ENCODE data around the gene MSRB3. TPM values are rescaled to one million over a fixed set of nuclear protein-coding genes. Genes with fewer than 3 reads are reported as not detected.
A peak's percentile ranks its signal among the peaks of the same experiment; 100 is the strongest.
"Not testable (repeated sequence)": the region's sequence is repeated elsewhere in the genome, so short reads cannot be mapped to it uniquely, and the experiment has no call there.

The MSRB3 gene
- total RNA-seq, 1 donor from 2014 or later: 1.1 TPM

DNA sequence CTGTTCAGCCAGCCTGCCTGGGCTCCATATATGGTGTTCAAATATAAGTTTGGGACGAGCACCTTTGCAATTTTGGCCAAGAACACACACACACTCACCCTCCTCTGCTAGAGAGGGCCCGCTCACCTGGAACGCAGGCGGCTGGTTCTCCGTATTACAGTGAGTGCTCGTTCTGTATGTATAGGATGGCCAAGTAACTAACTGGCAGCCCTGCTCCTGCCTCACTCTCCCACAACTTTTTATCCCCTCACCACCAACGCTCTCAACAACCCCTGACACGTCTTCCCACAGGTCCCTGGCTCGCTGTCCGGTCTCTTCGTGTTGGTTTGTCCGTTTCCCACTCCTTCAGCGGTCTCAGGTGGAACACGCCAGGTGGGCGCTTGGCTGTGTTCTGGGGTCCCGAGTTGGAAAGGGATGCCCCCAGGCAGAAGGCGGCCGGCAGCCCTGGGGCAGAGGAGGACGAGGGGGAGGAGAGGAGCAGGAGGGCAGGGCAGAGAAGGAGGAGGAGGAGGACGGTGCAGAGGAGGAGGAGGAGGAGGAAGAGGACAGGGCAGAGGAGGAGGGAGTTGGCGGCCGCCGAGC lies 398 bp upstream of the MSRB3 start:
- H3K4me3 Mint-ChIP-seq (ENCODE audit: low read depth): peak overlapping the region; percentile 69
- no peak for DNase-seq (ENCODE audit: low spot score, unreplicated experiment)
- H3K36me3 Mint-ChIP-seq (ENCODE audit: insufficient read depth): no peaks in the 10 kb centered on the region
- H3K27me3 Mint-ChIP-seq: peaks cover 56% of the 10 kb centered on the region
- peaks cover 2% of the 10 kb centered on the region for H3K4me1 Mint-ChIP-seq (ENCODE audit: low read depth)
- no peak overlapping the region for H3K27ac Mint-ChIP-seq
- TF ChIP-seq, protein P1, sequence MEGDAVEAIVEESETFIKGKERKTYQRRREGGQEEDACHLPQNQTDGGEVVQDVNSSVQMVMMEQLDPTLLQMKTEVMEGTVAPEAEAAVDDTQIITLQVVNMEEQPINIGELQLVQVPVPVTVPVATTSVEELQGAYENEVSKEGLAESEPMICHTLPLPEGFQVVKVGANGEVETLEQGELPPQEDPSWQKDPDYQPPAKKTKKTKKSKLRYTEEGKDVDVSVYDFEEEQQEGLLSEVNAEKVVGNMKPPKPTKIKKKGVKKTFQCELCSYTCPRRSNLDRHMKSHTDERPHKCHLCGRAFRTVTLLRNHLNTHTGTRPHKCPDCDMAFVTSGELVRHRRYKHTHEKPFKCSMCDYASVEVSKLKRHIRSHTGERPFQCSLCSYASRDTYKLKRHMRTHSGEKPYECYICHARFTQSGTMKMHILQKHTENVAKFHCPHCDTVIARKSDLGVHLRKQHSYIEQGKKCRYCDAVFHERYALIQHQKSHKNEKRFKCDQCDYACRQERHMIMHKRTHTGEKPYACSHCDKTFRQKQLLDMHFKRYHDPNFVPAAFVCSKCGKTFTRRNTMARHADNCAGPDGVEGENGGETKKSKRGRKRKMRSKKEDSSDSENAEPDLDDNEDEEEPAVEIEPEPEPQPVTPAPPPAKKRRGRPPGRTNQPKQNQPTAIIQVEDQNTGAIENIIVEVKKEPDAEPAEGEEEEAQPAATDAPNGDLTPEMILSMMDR (IDR thresholded peaks at IDR 0.05; ENCODE audit: unreplicated experiment): no peak
- H3K9me3 Mint-ChIP-seq (ENCODE audit: low read depth): no peaks in the 10 kb centered on the region

DNA sequence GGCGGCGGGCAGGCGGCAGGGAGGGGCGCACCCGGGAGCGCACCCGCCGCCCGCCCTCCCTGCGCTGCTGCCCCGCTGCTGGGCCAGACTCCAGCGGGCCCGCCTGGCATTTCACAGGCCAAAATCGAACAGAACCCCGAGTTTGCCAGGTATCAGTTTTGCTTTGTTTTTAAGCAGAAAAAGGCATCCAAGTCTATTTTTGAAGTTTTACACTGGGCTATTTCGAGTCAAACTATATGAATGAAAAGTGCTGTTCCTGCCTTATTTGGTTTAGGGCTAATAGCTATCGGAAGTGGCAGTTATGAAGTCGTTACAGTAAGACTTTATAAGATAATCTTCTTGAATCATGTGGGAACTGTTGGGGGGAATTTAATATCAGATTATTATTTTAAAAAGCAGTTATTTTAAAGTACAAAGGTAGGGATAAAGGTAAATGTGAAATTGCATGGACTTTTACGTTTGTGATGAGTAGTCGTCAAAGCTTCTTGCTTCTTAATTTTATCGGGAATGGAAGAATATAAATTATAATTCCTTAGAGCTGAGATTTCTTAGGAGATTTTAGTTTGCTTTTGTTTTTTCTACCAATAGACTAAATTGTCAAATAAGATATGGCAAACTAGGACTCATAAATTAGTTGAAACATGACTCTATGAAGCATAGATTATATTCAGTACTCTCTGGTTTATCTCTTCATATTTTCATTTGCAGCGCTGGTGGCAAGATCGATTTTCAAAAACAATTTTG lies 1.1 kb downstream of the MSRB3 start:
- Mint-ChIP-seq H3K27ac (no peak overlapping the region), H3K36me3 (ENCODE audit: insufficient read depth) (no peaks in the 10 kb centered on the region), H3K4me3 (ENCODE audit: low read depth) (peak overlapping the region; percentile 61), H3K4me1 (ENCODE audit: low read depth) (peaks cover 2% of the 10 kb centered on the region), H3K9me3 (ENCODE audit: low read depth) (no peaks in the 10 kb centered on the region), H3K27me3 (peaks cover 55% of the 10 kb centered on the region)
- DNase-seq (ENCODE audit: low spot score, unreplicated experiment): no peak
- TF ChIP-seq, protein P1 (IDR thresholded peaks at IDR 0.05; ENCODE audit: unreplicated experiment): no peak

DNA sequence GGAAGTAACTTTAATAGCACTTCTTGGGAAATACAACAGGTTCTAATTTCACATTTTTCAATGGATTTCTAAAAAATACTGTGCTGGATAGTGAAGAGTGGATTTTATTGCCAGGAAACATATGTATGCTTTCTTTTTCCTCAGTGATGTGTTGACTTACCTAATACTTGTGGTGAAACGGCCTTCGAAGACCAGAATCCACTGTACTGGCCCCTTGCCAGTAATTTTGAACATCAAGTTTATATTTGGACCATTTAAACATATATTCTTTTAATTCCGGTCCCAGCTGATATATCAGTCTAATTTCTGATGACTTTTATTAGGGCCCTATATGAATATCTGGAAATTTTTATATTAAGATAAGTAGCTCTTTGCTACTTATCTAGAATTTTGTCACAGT lies 1.8 kb downstream of the MSRB3 start:
- H3K9me3 Mint-ChIP-seq (ENCODE audit: low read depth): no peaks in the 10 kb centered on the region
- peaks cover 51% of the 10 kb centered on the region for H3K27me3 Mint-ChIP-seq
- H3K36me3 Mint-ChIP-seq (ENCODE audit: insufficient read depth): no peaks in the 10 kb centered on the region
- no peak overlapping the region for H3K4me3 Mint-ChIP-seq (ENCODE audit: low read depth)
- TF ChIP-seq, protein P1 (IDR thresholded peaks at IDR 0.05; ENCODE audit: unreplicated experiment): no peak
- no peak for DNase-seq (ENCODE audit: low spot score, unreplicated experiment)
- H3K27ac Mint-ChIP-seq: no peak overlapping the region
- peaks cover 2% of the 10 kb centered on the region for H3K4me1 Mint-ChIP-seq (ENCODE audit: low read depth)

DNA sequence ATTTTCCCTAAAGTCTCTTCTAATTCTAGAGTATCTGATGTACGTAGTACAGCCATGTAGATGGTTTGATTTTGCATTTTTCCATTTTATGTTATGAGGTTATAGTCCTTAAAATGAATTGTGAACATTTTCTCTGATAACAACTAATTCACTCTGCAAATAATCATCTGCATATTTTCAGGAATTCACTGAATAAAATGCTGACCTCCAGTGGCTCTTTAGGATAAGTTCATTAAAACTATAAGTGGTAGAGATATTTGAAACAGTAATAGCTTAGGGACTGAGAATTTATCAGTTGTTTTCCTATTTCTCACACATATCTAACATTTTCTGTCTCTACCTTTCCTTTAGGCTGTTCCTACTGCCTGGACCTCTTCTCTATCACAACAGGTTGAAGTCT lies 4.4 kb downstream of the MSRB3 start:
- no peaks in the 10 kb centered on the region for H3K9me3 Mint-ChIP-seq (ENCODE audit: low read depth)
- no peaks in the 10 kb centered on the region for H3K36me3 Mint-ChIP-seq (ENCODE audit: insufficient read depth)
- H3K27ac Mint-ChIP-seq: no peak overlapping the region
- TF ChIP-seq, protein P1 (IDR thresholded peaks at IDR 0.05; ENCODE audit: unreplicated experiment): no peak
- peaks cover 7% of the 10 kb centered on the region for H3K4me1 Mint-ChIP-seq (ENCODE audit: low read depth)
- peaks cover 36% of the 10 kb centered on the region for H3K27me3 Mint-ChIP-seq
- no peak overlapping the region for H3K4me3 Mint-ChIP-seq (ENCODE audit: low read depth)
- DNase-seq (ENCODE audit: low spot score, unreplicated experiment): no peak

DNA sequence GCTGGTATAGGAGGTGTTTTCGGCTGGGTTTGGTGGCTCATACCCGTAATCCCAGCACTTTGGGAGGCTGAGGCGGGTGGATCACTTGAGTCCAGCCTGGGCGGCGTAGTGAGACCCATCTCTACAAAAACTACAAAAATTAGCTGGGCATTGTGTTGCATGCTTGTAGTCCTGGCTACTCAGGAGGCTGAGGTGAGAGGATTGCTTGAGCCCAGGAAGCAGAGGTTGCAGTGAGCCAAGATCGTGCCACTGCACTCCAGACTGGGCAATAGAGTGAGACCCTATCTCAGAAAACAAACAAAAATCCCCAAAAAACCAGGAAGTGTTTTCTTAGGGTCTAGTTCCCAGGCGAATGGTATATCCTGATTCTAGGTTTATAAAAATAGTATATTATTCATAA lies 7.0 kb downstream of the MSRB3 start:
- not testable (repeated sequence) for H3K4me1 Mint-ChIP-seq (ENCODE audit: low read depth); H3K4me3 Mint-ChIP-seq (ENCODE audit: low read depth)

DNA sequence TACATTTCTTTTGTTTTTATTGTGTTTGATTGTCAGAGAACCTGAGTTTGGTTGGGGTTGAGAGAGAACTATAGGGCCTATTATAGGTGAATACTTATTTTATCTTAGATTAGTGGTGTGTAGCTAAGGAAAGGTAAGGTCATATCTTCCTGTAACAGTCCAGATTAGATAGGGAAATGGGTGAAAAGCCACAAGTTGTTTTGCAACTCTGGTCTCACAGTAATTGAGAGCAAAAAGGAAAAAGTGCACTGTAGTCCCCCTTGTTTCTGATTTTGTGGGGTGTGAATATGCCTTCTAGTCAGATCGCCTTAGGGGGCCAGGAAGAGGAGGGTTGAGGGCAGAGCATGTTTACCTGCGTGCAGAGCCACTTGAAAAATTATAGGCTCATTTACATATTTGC lies 8.9 kb downstream of the MSRB3 start:
- Mint-ChIP-seq H3K4me3 (ENCODE audit: low read depth) (no peak overlapping the region), H3K27ac (peak overlapping the region; percentile 5), H3K27me3 (peaks cover 6% of the 10 kb centered on the region), H3K9me3 (ENCODE audit: low read depth) (no peaks in the 10 kb centered on the region), H3K4me1 (ENCODE audit: low read depth) (peaks cover 5% of the 10 kb centered on the region), H3K36me3 (ENCODE audit: insufficient read depth) (no peaks in the 10 kb centered on the region)
- TF ChIP-seq, protein P1 (IDR thresholded peaks at IDR 0.05; ENCODE audit: unreplicated experiment): no peak
- DNase-seq (ENCODE audit: low spot score, unreplicated experiment): no peak

More for the DNA sequence above, 7.0 kb downstream of the MSRB3 start:
- not testable (repeated sequence) for DNase-seq (ENCODE audit: low spot score, unreplicated experiment); H3K27ac Mint-ChIP-seq; H3K36me3 Mint-ChIP-seq (ENCODE audit: insufficient read depth); H3K9me3 Mint-ChIP-seq (ENCODE audit: low read depth)
- peaks cover 20% of the 10 kb centered on the region for H3K27me3 Mint-ChIP-seq
